Stimulated activated CD4-positive, alpha-beta T cell treated with anti-CD3 and anti-CD28 coated beads, Interleukin-12 subunit alpha, Interleukin-12 subunit beta, amount 100 ng/mL, for 24 hours (primary cell): ENCODE measurements around the gene ZNF277.
"Not testable (repeated sequence)": the region's sequence is repeated elsewhere in the genome, so short reads cannot be mapped to it uniquely, and the experiment has no call there.

ENCODE experiments used
- DNase-seq, 2 experiments: peaks; one replicate each; pipeline ENCODE4 v3.0.0-alpha.2; 2020; ENCODE audit warnings: low read depth in 2 of 2

The ZNF277 gene

DNA sequence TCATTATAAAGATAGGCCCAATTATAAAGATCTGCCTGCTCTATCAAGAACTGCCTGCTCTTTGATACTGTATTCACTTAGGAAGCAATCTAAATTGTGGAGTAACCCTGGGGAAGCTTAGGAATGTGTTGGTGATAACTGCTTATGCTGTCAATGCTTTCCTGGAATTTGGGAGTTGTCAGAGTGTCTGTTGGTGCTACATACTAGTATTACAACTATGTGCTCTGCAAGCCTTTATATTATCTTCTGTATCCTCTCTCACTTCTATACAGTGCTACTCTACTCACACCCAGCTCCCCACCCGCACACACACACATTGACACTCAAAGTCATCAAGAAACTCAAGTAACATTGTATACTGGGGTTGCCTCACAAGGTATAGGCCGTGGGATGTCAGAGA is 6.1 kb downstream of the ZNF277 start:
- DNase-seq, result no peak

DNA sequence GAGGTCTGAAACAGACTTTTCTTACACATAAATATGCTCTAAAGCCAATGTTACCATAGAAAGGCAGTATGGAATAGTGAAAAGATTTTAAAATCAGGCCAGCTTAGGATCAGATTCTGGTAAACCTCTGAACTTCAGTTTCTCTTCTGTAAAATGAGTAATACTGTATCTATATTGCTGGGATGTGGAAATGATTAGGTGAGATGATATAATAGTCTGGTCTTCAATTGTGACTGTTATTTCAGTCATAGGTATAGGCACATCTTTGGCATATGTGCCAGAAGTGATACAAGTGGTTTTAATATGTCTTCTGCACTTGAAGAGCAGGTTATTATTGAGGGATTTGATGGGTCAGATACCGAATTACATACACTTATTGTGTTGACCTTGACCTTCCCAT is 7.2 kb downstream of the ZNF277 start:
- no peak for DNase-seq

DNA sequence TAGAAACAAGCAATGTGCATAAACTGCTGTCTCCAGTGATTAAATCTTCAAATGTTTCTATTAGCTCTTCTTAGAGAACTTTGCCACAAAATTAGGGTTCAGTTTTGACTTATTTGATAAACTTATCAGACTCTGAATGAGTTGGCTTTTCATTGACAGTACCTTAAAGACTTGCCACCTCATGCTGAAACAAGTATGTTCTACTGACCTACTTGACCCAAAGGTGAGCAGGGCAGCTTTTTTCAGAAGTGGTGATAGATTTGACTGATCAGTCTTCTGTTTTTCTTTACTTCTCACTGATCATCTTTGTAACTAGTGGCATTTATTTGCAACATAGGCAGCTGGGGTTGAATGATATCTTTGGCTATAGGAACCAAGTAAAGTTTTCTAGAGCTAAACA is 7.8 kb downstream of the ZNF277 start:
- DNase-seq, result no peak

DNA sequence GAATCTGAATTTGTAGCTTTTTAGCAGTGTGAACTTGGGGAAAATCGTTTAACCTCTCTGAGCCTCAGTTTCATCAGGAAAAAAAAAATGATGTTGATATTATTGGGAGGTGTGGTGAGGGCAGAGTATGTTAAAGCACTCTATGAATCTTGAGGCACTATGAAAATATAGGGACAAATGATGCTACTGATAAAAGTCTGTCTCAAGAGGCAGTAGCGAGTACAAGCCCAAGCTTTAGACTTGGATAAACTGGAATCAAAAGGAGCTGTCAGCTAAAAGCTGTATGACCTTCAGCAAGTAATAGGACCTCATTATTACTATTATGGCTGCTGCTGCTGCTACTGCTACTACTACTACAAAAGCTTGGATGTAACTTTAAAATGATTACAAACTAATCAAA is 8.4 kb downstream of the ZNF277 start:
- DNase-seq, result no peak

DNA sequence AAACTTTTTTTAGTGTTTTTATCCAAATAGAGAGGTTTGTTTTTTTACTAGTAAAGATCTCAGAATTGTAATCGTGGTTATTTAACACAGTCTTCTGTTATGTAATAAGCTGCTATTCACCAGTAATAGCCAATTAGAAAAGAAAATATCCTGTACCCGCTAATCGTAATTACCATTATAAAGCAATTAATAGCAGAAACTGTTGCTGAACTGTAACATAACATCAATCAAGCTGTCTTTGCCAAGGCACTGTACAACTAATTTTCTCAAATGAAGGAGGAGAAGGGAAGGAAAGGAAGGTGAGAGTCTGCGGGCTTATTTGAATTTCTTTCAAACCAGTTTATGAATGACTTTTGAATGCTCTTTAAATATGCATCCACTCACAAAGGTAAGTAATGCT is 9.3 kb downstream of the ZNF277 start:
- DNase-seq, result no peak

DNA sequence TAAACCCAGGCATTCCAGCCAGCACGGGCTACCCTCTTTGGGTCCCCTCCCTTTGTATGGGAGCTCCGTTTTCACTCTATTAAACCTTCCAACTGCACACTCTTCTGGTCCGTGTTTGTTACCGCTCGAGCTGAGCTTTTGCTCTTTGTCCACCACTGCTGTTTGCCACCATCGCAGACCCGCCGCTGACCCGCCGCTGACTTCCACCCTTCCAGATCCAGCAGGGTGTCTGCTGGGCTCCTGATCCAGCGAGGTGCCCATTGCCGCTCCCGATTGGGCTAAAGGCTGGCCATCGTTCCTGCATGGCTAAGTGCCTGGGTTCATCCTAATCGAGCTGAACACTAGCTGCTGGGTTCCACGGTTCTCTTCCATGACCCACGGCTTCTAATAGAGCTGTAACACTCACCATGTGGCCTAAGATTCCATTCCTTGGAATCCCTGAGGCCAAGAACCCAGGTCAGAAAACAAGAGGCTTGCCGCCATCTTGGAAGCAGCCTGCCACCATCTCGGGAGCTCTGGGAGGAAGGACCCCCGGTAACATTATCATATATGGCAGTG is 14.5 kb downstream of the ZNF277 start:
- DNase-seq, result no peak

DNA sequence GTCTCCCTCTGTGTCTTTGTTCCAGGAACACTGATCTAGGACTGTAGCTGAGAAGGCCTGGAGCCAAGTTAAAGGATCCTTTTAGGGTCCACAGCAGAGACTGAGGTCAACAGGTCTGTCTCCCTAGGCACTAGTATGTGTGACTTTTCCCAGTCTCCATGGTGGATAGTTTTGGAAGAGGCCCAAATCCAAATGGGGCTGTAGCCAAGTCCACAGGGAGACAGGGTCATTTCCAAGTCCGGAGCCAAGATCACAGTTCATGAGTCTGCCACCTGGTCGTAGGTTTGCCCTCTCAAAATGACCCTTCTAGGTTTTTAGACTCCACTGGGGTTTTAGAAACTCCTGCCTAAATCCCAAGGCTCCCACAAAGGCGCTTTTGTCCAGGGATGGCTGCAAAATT is 16.8 kb downstream of the ZNF277 start:
- no peak for DNase-seq

DNA sequence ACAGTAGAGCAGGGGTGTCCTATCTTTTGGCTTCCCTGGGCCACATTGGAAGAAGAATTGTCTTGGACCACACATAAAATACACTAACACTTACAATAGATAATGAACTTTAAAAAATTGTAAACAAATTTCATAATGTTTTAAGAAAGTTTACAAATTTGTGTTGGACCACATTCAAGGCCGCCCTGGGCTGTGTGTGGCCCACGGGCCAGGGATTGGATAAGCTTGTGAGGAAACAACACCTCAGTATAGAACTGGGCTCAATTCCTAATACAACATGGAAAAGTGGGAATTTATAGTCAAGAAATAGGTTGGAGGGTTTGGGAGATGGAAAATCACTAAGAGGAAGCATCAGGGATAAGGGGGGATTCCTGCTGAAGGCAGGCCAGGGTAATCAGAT is 17.7 kb downstream of the ZNF277 start:
- DNase-seq, result no peak

DNA sequence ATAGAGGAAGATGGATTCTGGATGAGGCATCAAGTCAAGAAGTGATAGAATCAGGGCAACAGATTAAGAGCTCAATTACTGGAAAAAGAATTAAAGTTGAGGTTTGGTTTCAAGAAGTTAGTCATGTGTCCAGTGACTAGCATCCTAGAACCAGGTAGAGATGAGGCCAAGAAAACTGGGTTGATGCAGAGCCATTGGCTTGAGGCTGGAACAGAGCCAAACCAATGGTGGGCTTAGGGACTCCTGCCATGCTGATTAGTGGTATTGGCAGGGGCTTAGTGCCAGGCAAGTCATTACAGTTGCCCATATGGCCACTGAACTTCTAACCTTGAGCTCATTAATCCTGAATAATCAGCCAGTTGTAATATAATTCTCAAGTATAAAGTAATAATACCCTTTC is 18.5 kb downstream of the ZNF277 start:
- no peak for DNase-seq

DNA sequence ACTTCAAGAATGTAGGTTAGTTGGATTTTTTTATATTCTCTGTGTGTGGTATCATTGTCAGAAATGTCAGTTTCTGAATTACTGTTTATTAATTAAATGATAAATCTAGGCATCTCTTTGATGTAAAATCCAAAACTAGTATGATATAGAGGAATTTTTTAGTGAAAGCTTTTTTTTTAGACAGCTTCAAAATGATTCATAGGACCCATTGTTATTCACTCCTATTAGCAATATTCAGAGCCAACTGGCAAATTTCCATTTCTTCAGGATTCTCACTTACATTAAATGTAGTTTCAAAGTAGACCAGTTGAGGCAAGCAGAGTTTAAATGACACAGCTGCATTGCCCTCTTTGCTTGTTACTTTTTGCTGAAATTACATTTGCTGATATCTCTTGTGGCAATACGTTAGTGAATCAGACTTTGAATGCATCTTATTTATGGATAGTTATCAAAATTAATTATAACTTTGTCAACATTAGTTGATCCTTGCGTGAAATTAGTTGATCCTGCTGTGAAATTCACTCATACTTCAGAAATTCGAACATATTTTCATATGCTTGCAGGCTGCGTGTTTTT is 20.3 kb downstream of the ZNF277 start:
- no peak for DNase-seq

DNA sequence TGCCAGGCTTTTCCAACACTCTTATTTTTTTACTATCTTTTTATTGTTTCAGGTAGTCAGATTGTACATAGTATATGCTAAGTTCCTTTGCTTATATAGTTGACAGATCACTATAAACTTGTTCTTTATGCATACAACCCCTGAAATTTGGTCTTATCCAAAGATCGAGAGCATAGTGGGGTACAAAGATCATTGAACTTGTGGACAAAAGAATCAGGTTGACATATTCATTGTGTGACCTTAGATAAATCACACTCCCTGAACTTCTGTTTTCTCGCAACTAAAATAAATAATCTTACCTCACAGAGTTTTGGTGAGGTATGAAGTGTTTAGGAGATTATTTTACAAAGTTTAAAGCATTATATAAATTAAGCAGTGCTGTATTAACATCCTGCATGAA is 22.1 kb downstream of the ZNF277 start:
- DNase-seq, result no peak

DNA sequence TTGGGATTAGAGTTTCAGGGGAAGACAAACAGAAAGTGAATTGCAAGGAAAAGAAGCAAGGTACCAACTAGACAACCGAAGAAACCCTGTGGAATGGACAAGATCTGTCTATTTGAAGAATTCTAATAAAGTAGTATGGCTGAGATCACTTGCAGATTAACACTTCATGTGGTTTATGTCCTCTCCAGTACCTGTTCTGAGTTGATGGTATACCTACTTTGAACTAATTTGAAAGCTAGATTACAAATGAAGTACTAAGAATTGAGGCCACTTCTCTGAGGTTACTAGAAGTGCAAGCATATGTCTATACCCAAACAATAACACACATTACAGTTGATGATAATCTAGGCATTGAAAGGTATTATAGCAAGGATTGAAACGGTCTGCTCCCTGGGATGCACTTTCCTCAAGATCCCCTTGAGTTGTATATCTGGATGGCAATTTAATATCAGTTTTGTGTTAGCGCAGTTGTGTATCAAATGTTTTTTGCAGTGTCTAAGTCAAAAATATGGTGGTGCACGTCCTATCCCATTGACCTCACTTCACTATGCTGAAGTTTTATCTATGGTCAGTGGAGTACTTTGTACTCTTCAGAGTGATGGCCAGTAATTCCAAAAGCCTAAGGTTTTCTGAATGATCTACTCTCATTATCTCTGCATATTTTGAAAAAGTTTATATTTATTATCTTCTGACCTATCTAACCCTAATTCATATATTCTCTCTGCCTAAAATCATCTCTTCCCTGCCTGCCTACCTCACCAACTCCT is 25.9 kb downstream of the ZNF277 start:
- no peak for DNase-seq

DNA sequence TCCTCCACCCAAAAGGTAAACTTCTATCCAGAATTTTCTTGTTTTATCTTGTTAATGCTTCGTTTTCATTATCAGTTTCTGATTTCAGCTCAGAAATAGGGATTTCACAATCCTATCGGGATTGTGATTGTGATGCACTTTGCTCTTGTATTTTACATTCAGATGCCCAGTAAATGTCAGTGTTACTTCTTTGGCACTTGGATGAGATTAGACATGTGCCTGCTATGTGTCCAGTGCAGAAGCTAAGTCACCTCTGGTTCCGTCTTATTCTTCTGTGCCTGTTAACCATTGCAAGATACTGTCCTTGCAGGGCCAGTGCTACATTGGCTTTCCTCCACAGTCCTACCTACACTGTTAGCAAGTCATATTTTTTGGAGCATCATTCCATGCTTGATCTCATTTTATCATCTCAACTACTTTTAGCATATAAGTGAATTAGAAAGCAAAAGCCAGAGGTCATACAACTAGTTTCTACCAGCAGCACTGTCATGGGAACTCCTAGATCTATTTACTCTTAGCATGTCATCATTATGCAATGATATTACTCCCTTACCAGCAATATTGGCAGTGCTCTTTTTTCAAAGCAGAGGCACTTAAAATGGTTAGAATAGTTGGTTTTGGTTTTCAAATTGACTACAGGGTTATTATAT is 26.7 kb downstream of the ZNF277 start:
- no peak for DNase-seq

DNA sequence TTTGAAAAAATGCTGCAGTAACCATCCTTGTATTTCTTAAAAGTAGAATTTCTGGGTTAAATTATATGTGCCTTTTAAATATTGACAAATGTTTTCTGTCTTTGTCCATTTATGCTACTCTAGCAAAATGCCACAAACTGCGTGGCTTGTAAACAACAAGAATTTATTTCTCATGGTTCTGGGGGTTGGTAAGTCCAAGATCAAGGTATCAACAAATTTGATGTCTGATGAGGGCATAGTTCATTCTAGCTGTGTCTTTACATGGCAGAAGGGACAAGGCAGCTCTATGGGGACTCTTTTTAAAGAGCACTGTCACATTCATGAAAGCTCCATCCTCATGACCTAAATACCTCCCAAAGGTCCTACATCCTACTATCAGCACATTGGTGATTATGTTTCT is 27.7 kb downstream of the ZNF277 start:
- no peak for DNase-seq

DNA sequence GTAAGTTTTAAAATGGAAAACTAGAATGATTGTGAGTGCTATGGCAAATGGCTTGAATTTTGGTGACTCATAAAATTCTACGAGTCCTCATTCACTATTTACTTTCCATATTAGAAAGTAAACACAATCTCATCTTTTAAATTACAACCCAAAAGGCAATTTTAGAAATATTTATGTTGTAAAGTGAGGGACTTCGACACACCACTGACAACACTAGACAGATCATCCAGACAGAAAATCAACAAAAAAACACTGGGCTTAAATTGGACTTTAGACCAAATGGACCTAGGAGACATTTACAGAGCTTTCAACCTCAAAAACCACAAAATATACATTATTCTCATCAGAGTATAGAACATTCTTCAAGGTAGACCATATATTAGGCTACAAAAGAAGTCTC is 30.1 kb downstream of the ZNF277 start:
- DNase-seq, result no peak

DNA sequence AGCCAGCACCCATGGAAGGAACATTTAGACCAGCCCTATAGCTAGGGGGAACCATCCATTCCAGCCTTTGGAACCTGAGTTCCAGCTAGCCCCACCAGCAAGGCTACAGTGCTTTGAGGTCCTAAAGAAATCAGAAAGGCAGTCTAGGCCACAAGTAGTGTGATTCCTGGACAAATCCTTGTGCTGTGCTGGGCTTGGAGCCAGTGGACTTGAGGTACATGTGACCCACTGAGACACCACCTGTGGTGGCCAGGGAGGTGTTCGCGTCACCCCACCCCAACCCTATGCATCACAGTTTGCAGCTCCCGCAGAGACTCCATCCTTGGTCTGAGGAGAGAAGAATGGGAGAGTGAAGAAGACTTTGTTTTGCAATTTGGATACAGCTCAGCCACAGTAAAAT is 31.8 kb downstream of the ZNF277 start:
- no peak for DNase-seq

DNA sequence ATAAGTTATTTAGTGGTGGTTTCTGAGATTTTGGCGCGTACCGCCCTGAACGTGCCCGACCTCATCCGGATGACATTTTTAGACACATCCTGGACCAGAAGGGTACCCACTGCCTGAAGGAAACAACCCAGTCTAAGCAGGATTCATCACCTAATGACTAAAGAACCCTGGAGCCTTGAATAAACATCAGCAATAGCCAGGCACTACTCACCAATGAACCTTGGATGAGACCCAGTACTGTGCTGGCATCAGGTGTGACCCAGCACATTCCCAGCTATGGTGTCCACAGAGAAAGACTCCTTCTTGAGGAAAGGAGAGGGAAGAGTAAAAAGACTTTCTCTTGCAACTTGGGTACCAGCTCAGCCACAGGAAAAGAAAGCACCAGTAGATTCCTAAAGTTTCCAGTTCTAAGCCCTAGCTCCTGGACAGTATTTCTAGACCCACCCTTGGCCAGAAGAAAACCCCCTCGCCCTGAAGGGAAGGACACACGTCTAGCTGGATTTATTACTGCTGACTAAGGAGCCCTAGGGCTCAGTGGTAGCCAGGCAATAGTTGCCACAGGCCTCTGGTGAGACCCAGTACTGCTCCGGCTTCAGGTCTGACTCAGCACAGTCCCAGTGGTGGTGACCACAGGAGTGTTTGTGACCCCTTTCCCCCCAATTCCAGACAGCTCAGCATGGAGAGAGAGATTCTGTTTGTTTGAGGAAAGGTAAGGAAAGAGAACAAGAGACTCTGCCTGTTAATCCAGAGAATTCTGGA is 32.5 kb downstream of the ZNF277 start:
- no peak for DNase-seq

DNA sequence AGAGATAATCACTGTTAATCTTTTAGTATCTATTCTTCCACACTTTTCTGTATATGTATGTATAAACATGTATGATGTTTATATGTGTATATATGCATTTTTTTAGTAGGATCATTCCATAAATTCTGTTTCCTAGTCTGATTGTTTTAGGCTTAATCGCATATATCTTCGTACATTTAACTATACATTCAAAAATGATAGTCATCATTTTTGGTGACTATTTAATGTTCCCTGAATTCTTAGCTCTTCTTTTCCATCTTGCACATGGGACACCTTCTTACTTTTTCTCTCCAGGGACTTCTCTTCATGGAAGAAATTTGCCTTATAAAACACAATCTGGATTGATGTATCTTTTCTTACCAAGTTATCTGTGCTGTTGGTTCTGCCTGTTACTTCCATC is 42.1 kb downstream of the ZNF277 start:
- no peak for DNase-seq

DNA sequence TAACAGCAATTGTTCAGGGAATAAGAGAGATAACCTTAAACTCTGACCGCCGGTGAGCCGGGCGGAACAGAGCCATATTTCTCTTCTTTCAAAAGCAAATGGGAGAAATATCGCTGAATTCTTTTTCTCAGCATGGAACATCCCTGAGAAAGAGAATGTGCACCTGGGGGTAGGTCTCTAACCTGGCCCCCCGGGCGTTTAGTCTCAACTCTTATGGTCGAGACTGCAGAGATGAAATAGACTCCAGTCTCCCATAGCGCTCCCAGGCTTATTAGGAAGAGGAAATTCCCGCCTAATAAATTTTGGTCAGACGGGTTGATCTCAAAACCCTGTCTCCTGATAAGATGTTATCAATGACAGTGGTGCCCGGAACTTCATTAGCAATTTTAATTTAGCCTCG is 43.5 kb downstream of the ZNF277 start:
- DNase-seq, result not testable (repeated sequence)

DNA sequence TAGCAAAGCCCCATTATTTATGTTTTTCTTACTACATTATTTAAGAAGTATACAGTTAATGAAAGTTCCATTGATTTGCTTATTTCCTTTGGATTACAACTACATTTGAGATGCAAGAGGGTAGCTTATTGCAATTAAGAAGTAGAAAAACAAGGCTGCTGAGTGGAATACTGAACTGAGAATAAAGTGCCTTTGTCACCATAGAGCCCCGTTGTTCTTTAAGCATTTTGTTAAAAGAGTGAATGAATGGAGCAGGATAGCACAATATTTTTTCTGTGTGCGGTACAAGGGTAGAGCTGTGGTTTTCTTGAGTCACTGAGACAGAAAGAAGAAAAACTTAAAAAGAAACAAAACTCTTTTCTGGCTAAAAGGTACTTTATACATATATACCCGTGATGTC is 45.6 kb downstream of the ZNF277 start:
- no peak for DNase-seq

DNA sequence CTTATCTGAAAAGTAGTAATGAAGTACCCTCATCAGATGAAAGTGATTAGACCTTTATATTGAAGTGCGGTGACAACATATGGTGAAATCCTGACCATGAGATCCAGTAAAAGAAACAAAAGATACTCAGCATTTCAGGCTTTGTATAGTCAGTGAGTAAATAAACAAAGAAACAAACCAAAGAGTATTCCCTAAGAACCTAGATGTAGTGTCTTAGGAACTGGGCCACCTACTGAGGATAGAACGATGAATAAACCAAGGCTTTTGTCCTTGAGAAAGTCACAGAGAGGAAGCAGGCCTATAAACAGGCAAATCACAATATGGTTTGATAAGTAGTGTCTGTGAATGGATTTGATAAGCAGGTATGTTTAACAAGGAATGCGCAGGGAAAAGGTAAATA is 46.2 kb downstream of the ZNF277 start:
- no peak for DNase-seq

DNA sequence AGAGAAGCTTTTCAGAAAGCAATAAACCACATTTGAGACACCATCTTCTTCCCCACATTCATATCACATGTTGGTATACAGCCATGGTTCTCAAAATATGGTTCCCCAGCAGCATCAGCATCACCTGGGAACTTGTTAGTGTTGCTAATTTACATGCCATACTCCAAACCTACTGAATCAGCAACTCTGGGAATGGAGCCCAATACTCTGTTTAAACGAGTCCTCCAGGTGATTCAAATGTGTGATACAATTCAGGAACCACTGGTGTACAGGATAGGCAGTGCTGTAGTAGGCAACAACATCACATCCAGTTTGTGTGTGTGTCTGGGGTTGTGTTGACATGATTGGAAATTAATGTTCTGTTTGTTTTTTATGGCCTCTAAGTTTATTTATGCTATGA is 47.7 kb downstream of the ZNF277 start:
- no peak for DNase-seq
